Measurements from ENCODE around the gene CRELD2. TPM values are rescaled to one million over a fixed set of nuclear protein-coding genes. Genes with fewer than 3 reads are reported as not detected.

Gene CRELD2
- total RNA-seq, 5 donors from 2014 or later (not counting 1 experiment from before 2014, with no cell fraction given) = 28.2 to 42.7 (median 39.6) TPM

DNA sequence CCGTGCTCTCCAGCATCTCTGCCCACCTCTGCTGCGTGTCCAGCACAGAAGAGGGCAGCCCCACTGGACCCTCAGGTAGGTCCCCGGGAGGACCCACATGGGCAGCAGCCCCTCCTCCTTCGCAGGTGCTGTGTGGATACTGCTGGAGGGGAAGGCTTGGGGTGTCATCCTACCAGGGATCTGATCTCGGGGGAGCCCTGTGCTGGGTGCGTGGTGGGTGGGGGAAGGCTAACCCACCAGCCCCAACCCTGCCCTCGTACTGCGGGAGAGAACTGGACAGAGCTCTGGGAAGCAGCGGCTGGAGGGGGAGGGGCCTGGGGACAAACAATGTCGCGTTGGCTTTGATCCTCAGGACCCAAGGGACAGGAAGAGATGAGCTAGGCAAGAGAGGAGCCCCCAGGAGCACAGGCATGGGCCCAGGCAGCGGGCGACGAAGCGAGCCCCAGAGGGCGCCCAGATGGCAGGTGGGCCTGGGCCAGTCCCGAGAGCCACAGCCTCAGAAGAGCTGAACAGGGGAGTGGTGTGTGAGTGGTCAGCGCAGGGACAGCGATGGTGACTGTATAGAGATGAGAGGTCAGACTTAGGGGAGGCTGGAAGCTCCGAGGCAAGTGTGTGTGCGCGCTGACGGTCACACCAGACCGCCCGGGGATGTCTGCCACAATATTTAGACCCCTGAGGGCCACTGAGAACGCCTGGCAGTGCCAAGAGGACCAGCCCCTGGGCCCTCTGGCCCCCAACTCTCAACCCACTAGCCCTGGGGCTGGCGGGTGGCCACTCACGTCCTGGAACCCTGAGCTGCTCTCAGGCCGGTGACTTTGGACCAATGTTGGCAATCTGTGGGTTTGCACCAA lies 40.7 kb downstream of the CRELD2 start:
- ChIA-PET POLR2A (no interaction called here), CTCF (no interaction called here)
- Mint-ChIP-seq H3K36me3 (peaks cover 7% of the 10 kb centered on the region), H3K9me3 (no peaks in the 10 kb centered on the region), H3K4me1 (peaks cover 9 to 29% (median 22%) of the 10 kb centered on the region in 3 donors), H3K27ac (peak overlapping the region; percentile 81 to 87), H3K27me3 (no peaks in the 10 kb centered on the region), H3K4me3 (peak overlapping the region; percentile 73 to 80 (median 74))
- no peaks in the 10 kb centered on the region for H3K9me3 ChIP-seq
- ATAC-seq (replicated peaks in 1 of 4) (no peak), DNase-seq (no peak)
- H3K4me1 ChIP-seq (ENCODE audit: control insufficient read depth in 1 of 2, extremely low read depth in 1 of 2, insufficient read depth in 2 of 2, low read length in 2 of 2) = peaks cover 13 to 34% of the 10 kb centered on the region in 2 experiments
- peak overlapping the region; percentile 66 for H3K27ac ChIP-seq (ENCODE audit: low read length)
- peak overlapping the region; percentile 49 to 67 for H3K4me3 ChIP-seq (ENCODE audit: control insufficient read depth in 1 of 2, extremely low read depth in 1 of 2, low read length in 1 of 2)
- 79% methylated on average over 25 of the region's 29 CpGs for WGBS (ENCODE audit: insufficient coverage)
- no peaks in the 10 kb centered on the region for H3K27me3 ChIP-seq (replicated peaks in 1 of 2; ENCODE audit: control insufficient read depth in 2 of 2, extremely low read depth in 1 of 2, insufficient read depth in 2 of 2, low read length in 1 of 2)
- H3K36me3 ChIP-seq (ENCODE audit: control insufficient read depth in 2 of 2, extremely low read depth in 1 of 2, insufficient read depth in 1 of 2, low read length in 1 of 2) = peaks cover 4 to 15% of the 10 kb centered on the region in 2 donors

- H3K9me3 Mint-ChIP-seq = no peaks in the 10 kb centered on the region
- POLR2A ChIA-PET = no interaction called here
- peaks cover 10 to 34% (median 25%) of the 10 kb centered on the region in 3 donors for H3K4me1 Mint-ChIP-seq
- H3K36me3 Mint-ChIP-seq = peaks cover 7% of the 10 kb centered on the region
- H3K4me3 Mint-ChIP-seq = peak overlapping the region; percentile 73 to 80 (median 74)
- no peaks in the 10 kb centered on the region for H3K9me3 ChIP-seq
- no peak for ATAC-seq (replicated peaks in 1 of 4)
- H3K36me3 ChIP-seq (ENCODE audit: control insufficient read depth in 2 of 2, extremely low read depth in 1 of 2, insufficient read depth in 1 of 2, low read length in 1 of 2) = peaks cover 6 to 15% of the 10 kb centered on the region in 2 donors
- H3K27me3 Mint-ChIP-seq = no peaks in the 10 kb centered on the region
- H3K27ac ChIP-seq (ENCODE audit: low read length) = peak overlapping the region; percentile 66
- peak overlapping the region; percentile 81 to 87 for H3K27ac Mint-ChIP-seq
- H3K4me1 ChIP-seq (ENCODE audit: control insufficient read depth in 1 of 2, extremely low read depth in 1 of 2, insufficient read depth in 2 of 2, low read length in 2 of 2) = peaks cover 13 to 41% of the 10 kb centered on the region in 2 experiments
- H3K27me3 ChIP-seq (replicated peaks in 1 of 2; ENCODE audit: control insufficient read depth in 2 of 2, extremely low read depth in 1 of 2, insufficient read depth in 2 of 2, low read length in 1 of 2) = no peaks in the 10 kb centered on the region
- WGBS (ENCODE audit: insufficient coverage) = 5% methylated on average over 20 of the region's 21 CpGs
- H3K4me3 ChIP-seq (ENCODE audit: control insufficient read depth in 1 of 2, extremely low read depth in 1 of 2, low read length in 1 of 2) = peak overlapping the region; percentile 49 to 67
- DNase-seq = peak in 1 of 35 experiments; percentile 46
- CTCF ChIA-PET = interaction anchor here in 1 of 2 donors (0.9 kb wide), 1 partner anchor 20 kb away, joined by 4 read pairs; no protein-coding TSS in a partner anchor
These were observed 41.3 kb downstream of the CRELD2 start for GRCh38 chr22:49959782-49960158.

DNA sequence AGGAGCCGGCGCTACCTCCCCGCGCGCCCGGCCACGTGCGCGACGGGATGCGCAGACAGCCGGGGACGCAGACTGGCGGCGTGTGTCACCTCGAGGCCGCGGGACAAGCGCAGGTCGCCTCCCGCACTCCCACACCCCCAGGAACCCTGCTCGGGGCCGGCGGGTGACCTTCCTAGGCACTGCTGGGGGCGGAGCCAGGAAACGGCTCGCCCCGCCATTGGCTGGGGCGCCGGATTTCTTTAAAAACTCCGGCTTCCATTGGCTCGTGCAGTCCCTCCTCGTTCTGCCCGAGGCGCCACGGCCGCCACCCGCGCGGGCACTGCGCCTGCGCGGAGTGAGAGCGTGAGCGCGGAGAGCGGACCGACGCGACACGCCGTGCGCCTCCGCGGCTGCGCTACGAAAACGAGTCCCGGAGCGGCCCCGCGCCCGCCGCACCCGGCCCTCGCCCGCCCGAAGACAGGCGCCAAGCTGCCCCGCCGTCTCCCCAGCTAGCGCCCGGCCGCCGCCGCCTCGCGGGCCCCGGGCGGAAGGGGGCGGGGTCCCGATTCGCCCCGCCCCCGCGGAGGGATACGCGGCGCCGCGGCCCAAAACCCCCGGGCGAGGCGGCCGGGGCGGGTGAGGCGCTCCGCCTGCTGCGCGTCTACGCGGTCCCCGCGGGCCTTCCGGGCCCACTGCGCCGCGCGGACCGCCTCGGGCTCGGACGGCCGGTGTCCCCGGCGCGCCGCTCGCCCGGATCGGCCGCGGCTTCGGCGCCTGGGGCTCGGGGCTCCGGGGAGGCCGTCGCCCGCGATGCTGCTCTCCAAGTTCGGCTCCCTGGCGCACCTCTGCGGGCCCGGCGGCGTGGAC lies 41.9 kb downstream of the CRELD2 start, which contains the start of gene PIM3:
Gene PIM3 (plus strand): TSS at position 614 of the 846 bp plus-strand sequence. CDS start 176 bp downstream, at position 790.
- ATAC-seq (replicated peaks in 1 of 4) (peak; percentile 74 to 83 (median 79)), DNase-seq (peak; percentile 79 to 95 (median 85))
- POLR2A ChIA-PET = no interaction called here
- Histone ChIP-seq H3K27me3 (replicated peaks in 1 of 2; ENCODE audit: control insufficient read depth in 2 of 2, extremely low read depth in 1 of 2, insufficient read depth in 2 of 2, low read length in 1 of 2) (no peaks in the 10 kb centered on the region), H3K9me3 (no peaks in the 10 kb centered on the region), H3K36me3 (ENCODE audit: control insufficient read depth in 2 of 2, extremely low read depth in 1 of 2, insufficient read depth in 1 of 2, low read length in 1 of 2) (peaks cover 10 to 15% of the 10 kb centered on the region in 2 donors), H3K4me3 (ENCODE audit: control insufficient read depth in 1 of 2, extremely low read depth in 1 of 2, low read length in 1 of 2) (peak within 1 kb of the TSS; percentile 67 to 86), H3K27ac (ENCODE audit: low read length) (peak within 1 kb of the TSS; percentile 97), H3K4me1 (ENCODE audit: control insufficient read depth in 1 of 2, extremely low read depth in 1 of 2, insufficient read depth in 2 of 2, low read length in 2 of 2) (peaks cover 13 to 46% of the 10 kb centered on the region in 2 experiments)
- peaks cover 10 to 35% (median 26%) of the 10 kb centered on the region in 3 donors for H3K4me1 Mint-ChIP-seq
- peaks cover 7% of the 10 kb centered on the region for H3K36me3 Mint-ChIP-seq
- H3K27ac Mint-ChIP-seq = peak within 1 kb of the TSS; percentile 87
- WGBS (ENCODE audit: insufficient coverage) = under 1% methylated on average over 132 of the region's 137 CpGs
- peak within 1 kb of the TSS; percentile 87 to 92 (median 87) for H3K4me3 Mint-ChIP-seq
- H3K27me3 Mint-ChIP-seq = no peaks in the 10 kb centered on the region
- CTCF ChIA-PET = interaction anchor here in 1 of 2 donors (0.9 kb wide), 1 partner anchor 19 kb away, joined by 4 read pairs; no protein-coding TSS in a partner anchor
- no peaks in the 10 kb centered on the region for H3K9me3 Mint-ChIP-seq

DNA sequence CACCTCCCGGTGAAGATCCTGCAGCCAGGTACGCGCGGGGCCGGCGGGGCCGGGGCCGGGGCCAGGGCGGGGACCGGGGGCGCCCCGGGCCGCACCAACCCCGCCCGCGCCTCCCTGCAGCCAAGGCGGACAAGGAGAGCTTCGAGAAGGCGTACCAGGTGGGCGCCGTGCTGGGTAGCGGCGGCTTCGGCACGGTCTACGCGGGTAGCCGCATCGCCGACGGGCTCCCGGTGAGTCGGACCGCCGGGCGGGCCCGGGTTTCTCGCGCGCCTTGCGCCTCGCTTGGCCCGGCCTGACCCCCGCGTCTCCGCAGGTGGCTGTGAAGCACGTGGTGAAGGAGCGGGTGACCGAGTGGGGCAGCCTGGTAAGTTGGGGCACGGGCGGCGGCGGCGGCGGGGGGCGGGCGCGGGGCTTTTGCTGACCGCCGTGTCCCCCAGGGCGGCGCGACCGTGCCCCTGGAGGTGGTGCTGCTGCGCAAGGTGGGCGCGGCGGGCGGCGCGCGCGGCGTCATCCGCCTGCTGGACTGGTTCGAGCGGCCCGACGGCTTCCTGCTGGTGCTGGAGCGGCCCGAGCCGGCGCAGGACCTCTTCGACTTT lies 42.7 kb downstream of the CRELD2 start:
- H3K9me3 Mint-ChIP-seq = no peaks in the 10 kb centered on the region
- H3K36me3 Mint-ChIP-seq = peaks cover 7% of the 10 kb centered on the region
- H3K27ac ChIP-seq (ENCODE audit: low read length) = peak overlapping the region; percentile 97
- POLR2A ChIA-PET = no interaction called here
- peak overlapping the region; percentile 81 to 87 for H3K27ac Mint-ChIP-seq
- peak in 8 of 35 experiments; percentile 6 to 61 (median 43) for DNase-seq
- under 1% methylated on average over 81 of the region's 84 CpGs for WGBS (ENCODE audit: insufficient coverage)
- peaks cover 10 to 15% of the 10 kb centered on the region in 2 donors for H3K36me3 ChIP-seq (ENCODE audit: control insufficient read depth in 2 of 2, extremely low read depth in 1 of 2, insufficient read depth in 1 of 2, low read length in 1 of 2)
- CTCF ChIA-PET = interaction anchor here in 1 of 2 donors (0.9 kb wide), 1 partner anchor 19 kb away, joined by 4 read pairs; no protein-coding TSS in a partner anchor
- H3K4me3 ChIP-seq (ENCODE audit: control insufficient read depth in 1 of 2, extremely low read depth in 1 of 2, low read length in 1 of 2) = peak overlapping the region; percentile 62 to 86
- no peaks in the 10 kb centered on the region for H3K9me3 ChIP-seq
- H3K27me3 ChIP-seq (replicated peaks in 1 of 2; ENCODE audit: control insufficient read depth in 2 of 2, extremely low read depth in 1 of 2, insufficient read depth in 2 of 2, low read length in 1 of 2) = no peaks in the 10 kb centered on the region
- peak overlapping the region; percentile 87 to 92 (median 87) for H3K4me3 Mint-ChIP-seq
- peaks cover 13 to 50% of the 10 kb centered on the region in 2 experiments for H3K4me1 ChIP-seq (ENCODE audit: control insufficient read depth in 1 of 2, extremely low read depth in 1 of 2, insufficient read depth in 2 of 2, low read length in 2 of 2)
- peak in 1 of 4 experiments; percentile 2 for ATAC-seq (replicated peaks in 1 of 4)
- peaks cover 12 to 36% (median 28%) of the 10 kb centered on the region in 3 donors for H3K4me1 Mint-ChIP-seq
- no peaks in the 10 kb centered on the region for H3K27me3 Mint-ChIP-seq

- H3K27me3 ChIP-seq (replicated peaks in 1 of 2; ENCODE audit: control insufficient read depth in 2 of 2, extremely low read depth in 1 of 2, insufficient read depth in 2 of 2, low read length in 1 of 2) = no peaks in the 10 kb centered on the region
- no peak for ATAC-seq (replicated peaks in 1 of 4)
- CTCF ChIA-PET = interaction anchor here in 1 of 2 donors (0.8 to 1.2 kb wide), 2 partner anchors 25 to 31 kb away, joined by 4 to 7 read pairs; no protein-coding TSS in a partner anchor
These were observed 43.2 kb downstream of the CRELD2 start for GRCh38 chr22:49961601-49962011.

More at GRCh38 chr22:49961601-49962011, 43.2 kb downstream of the CRELD2 start:
- H3K4me1 ChIP-seq (ENCODE audit: control insufficient read depth in 1 of 2, extremely low read depth in 1 of 2, insufficient read depth in 2 of 2, low read length in 2 of 2) = peaks cover 13 to 55% of the 10 kb centered on the region in 2 experiments
- DNase-seq = peak in 2 of 35 experiments; percentile 23 to 31
- H3K4me3 ChIP-seq (ENCODE audit: control insufficient read depth in 1 of 2, extremely low read depth in 1 of 2, low read length in 1 of 2) = peak overlapping the region; percentile 49 to 86
- WGBS (ENCODE audit: insufficient coverage) = under 1% methylated on average over 49 of the region's 49 CpGs
- no peaks in the 10 kb centered on the region for H3K27me3 Mint-ChIP-seq
- peaks cover 16 to 39% (median 30%) of the 10 kb centered on the region in 3 donors for H3K4me1 Mint-ChIP-seq
- no peaks in the 10 kb centered on the region for H3K9me3 Mint-ChIP-seq
- H3K4me3 Mint-ChIP-seq = peak overlapping the region; percentile 87 to 92 (median 87)
- H3K36me3 ChIP-seq (ENCODE audit: control insufficient read depth in 2 of 2, extremely low read depth in 1 of 2, insufficient read depth in 1 of 2, low read length in 1 of 2) = peaks cover 10 to 15% of the 10 kb centered on the region in 2 donors
- POLR2A ChIA-PET = interaction anchor here in 1 of 2 donors (1.2 kb wide), 1 partner anchor 578 kb away, joined by 6 read pairs; no protein-coding TSS in a partner anchor
- peaks cover 7% of the 10 kb centered on the region for H3K36me3 Mint-ChIP-seq
- H3K27ac Mint-ChIP-seq = peak overlapping the region; percentile 81 to 87
- no peaks in the 10 kb centered on the region for H3K9me3 ChIP-seq
- peak overlapping the region; percentile 97 for H3K27ac ChIP-seq (ENCODE audit: low read length)

Data from T-cell (primary cell).